Left renal pelvis (tissue), 4 donors: Measurements from ENCODE around the gene HECW1. TPM values are rescaled to one million over a fixed set of nuclear protein-coding genes. Genes with fewer than 3 reads are reported as not detected.

Source experiments
- DNase-seq, 4 donors: peaks; one replicate each; pipeline ENCODE4 v3.0.0-alpha.2; 2013; ENCODE audit warnings: low read depth in 4 of 4, low spot score in 3 of 4
- polyA plus RNA-seq, 4 donors: library from polyadenylated mRNA; unstranded; fragments of 120-200 nt; gene quantifications; one replicate each; pipeline ENCODE4 v1.2.1, GENCODE V29; 2013; ENCODE audit not compliant: insufficient read length in 4 of 4

Gene HECW1
- polyA plus RNA-seq, 4 donors: 0.33 to 10.1 (median 5.8) TPM

DNA sequence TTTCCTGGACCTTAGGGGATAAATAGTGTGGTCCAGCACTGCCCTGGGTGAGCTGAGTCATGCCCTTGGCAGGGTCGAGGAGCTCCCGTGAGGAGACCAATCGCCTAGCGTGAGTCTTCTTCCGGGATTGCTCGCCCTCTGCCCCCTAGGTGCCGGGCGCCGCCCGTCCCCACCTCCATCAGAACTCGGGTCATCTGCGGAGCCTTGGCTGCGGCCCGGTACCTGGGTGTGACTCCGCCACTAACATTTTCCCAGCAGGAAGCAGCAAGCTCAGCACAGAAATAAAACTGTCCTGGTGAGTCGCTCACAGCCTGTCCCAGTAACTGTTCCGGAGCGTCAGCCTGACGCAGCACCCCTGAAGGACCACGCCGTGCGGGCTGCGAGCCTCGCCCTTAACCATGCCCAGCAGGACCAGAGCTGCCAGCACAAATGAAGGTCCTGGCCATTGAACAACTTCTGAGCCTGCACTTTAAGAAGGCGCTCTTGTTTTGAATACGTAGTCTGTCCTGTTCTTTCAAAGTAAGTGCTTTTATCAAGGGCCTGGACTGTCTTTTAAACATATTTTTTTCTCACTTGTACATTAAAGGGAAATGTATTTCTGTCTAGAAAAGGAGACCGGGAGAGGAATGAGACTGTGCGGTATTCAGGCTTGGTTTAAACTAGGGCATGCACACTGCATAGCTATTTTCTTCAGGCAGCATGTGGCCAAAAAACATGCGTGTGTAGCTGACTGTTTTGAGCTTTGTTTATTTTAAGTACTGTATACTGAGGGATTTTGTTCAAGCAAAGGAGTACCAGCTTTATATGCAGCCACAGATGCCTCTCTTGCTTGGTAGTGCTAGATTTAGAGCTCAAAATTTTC is 136.7 kb downstream of the HECW1 start:
- DNase-seq: no peak

DNA sequence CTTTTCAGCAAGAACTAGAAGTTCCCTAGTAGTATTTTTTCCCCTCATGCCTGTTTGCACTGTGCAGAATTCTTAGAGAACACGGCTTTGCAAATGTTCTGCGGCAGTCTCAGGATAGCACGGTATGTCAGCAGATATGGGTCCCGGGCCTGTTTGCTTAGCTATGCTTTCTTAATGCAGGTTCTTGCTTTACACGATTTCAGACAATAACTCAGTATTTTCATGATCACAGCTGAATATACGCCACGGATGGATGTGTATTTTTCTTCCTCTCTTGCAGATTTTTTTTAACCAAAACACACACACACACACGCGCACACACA is 137.3 kb downstream of the HECW1 start:
- no peak for DNase-seq

DNA sequence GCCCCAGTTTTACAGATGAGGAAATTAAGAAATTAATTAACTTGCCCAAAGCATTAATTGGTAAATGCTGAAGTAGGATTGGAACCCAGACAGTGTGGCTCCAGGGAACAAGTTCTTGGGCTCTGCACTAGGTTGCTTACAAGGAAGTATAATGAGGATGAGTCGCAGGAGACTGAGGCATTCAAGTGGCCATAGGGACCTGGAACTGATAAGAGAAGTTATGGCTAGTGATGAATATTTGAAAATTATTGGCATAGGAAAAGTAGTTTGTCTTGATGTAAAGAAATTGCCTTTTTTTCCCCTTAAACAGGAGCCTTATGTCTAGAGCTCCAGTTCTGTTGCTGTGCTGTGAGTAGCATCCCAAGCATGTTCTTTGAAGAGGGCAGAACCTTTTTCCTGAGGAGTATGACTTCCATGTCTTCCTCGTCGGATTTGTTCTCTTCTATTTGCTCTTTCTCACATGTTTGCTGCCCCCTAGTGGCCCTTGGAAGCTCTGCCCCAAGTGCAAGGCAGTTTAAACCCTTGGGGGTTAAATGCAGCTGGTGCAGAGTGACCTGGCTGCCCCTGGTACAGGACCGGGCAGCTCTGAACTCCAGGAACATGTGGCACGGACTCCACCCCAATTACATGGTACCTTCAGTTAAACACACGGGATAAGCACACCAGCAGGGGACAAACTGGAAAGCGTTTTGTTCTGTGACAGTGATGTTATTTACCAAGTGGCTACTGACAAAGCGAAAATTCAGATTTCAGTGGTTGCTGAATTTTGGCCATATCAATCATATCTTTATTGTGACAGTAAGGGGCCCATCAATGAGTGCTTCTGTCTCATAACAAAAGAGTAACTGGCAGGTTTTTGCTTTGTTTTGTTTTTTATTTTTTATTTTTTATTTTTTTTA is 148.8 kb downstream of the HECW1 start:
- peak; percentile 48 to 65 (median 59) for DNase-seq

DNA sequence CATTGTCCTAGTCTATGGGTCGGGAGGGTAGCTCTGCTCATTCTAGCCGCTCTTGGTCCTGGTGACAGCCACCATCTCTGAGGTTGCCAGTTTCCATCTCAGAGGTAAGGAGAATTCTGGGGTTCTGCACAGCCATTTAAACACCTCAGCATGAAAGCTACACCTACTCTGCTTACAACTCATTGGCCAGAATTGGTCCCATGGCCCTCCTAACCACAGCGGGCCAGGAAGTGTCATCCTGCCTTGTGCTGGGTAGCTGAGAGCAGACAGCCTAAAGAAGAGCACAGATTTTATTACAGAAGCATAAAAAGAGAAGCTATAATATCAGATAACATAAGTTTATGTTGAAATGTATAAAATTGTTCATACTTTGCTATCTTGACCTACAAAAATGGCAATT is 152.7 kb downstream of the HECW1 start:
- DNase-seq: no peak

DNA sequence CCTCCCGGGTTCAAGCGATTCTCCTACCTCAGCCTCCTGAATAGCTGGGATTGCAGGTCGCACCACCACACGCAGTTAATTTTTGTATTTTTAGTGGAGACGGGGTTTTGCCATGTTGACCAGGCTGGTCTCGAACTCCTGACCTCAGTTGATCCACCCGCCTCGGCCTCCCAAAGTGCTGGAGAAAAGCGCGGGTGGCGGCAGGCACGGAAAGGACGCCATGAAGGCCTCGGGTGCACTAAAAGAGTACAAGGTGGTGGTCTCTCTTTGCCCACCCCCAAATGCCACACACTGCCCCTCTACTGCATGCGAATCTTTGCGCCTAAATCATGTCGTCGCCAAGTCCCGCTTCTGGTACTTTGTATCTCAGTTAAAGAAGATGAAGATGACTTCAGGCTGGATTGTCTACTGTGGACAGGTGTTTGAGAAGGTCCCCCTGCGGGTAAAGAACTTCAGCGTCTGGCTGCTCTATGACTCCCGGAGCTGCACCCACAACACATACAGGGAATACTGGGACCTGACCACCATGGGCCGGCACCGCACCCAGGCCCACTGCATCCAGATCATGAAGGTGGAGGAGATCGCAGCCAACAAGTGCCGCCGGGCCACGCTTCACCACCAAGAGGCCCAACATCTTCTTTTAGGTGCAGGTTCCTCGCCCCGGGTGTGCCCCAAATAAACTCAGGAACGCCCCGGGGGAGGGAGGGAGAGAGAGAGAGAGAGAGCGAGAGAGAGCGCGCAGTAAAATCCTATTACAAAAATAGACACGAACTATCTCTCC is 161.7 kb downstream of the HECW1 start:
- no peak for DNase-seq

DNA sequence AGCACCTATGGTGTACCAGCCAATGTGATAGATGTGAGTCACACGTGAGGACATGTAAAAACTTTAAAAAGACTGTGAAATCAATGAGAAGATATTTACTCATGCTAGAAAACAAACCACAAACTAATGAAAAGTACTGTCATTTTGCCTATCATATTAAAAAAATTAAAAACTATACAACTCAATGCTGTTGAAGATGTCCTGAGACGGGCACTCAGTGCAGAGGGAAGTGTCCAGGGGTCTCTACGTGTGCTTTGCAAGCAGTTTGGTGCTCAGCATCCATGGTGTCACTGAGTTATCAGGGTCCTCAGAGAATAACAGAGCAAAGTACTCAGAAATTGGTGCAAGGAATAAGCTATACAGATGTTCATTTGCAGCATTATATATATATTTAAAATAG is 162.3 kb downstream of the HECW1 start:
- no peak for DNase-seq

DNA sequence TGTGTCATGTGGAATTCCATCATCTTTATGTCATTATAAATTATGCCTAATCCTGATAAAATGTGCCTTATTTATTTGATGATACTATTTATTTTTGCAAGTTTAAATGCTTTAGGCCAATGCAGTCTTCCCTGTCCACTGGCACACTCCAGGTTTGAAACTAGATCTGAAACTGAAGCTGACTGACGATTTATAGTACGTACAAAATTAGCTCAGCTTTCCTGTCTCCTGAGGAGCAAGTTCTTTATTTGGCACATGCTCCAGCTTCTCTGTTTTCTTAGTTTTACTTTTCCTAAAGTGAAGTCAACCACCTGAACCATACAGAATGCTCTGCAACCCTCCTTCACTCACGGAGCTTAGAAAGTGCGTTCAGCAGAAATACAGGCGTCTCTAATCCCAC is 164.1 kb downstream of the HECW1 start:
- peak in 1 of 4 donors; percentile 19 for DNase-seq

DNA sequence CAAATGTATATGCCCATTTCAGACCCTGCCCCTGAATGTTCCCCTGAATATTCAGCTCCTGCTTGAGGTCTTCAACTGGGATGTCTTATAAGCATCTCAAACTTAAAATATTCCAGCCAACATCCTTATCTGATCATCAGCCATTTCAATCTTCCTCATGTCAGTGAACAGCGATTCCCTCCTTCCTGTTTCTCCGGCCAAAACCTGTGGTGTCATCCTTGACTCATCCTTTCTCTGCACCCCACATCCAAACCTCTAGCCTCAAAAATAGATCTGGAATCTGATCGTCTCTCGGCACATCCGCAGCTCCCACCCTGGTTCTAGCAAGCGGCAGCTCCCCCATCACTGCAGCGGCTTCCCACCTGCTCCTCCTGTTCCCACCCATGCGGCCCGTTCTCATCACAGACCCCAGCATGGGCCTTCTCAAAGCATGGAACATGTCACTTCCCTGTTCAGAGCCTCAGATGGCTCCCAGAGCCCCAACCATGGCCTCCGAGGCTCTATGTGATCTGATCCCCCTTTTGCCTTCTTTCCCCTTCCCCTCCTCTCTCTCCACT is 165.7 kb downstream of the HECW1 start:
- DNase-seq: no peak

DNA sequence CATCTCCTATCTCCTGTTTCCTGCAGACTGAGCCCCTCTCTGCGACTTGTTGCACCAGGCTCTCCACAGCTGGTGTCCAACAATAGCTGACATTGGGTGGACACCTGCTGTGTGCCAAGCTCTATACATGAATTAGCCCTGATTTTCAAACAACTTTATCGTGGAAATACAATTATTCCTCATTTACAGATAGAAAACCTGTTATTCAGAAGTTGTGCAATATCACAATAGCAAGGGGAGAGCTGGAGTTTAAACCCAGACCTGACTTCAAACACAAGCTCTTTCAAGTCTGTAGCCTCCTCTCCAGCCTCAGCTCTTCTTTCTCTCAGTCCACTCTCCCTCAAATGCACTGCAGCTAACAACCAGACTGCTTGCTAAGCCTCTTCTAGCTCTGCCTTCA is 168.8 kb downstream of the HECW1 start:
- no peak for DNase-seq

DNA sequence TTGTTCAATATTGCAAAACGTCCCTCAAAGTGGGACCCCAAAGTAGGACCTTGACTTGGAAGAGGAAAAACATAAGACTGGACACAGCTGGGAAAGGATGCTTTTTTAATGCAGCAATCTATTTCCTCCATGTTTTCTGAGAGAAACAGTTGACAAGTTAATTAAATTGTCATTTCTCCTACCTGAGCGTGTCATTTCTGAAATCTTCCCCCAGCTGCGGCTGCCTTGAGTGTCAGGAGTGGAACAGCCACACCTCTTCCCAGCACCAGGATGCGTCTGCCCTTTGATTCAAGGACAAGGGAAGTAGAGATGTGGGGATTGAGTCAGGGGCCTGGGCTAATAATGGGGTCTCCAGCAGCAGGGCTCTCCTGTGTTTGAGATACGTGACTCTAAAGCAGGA is 171.3 kb downstream of the HECW1 start:
- DNase-seq: no peak

DNA sequence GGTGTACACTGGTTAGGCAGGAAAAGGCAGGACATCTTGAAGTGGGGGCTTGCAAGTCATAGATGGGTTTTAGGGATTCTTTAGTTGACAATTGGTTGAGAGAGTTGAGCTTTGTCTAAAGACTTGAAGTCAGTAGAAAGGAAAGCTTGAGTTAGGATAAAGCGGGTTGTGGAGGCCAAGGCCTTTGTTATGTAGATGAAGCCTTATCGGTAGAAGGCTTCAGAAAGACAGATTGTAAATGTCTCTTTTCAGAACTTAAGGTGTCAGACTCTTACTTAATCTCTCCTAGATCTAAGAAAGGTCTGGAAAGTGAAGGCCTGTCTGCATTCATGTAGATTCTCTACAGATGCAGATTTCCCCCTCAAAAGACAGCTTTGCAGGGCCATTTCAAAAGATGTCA is 177.4 kb downstream of the HECW1 start:
- no peak for DNase-seq

DNA sequence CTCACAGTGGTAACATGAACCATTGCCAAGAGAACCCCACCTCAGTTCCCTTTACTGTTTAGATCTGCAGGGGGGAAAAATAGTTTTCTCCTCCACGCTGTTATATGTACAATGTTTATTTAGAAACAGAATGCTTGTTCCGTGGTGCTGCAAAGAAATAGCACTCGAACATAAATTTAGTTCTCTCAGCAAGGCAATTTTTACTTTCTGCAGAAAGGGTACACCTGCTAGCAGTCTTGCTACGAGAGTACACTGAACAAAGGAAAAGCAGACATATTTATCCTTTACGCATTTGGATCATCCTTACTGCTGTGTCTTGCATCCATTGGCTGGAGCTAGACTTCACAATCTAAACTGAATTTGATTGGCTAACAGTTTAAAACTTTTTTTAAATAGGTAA is 178.5 kb downstream of the HECW1 start:
- DNase-seq: no peak

DNA sequence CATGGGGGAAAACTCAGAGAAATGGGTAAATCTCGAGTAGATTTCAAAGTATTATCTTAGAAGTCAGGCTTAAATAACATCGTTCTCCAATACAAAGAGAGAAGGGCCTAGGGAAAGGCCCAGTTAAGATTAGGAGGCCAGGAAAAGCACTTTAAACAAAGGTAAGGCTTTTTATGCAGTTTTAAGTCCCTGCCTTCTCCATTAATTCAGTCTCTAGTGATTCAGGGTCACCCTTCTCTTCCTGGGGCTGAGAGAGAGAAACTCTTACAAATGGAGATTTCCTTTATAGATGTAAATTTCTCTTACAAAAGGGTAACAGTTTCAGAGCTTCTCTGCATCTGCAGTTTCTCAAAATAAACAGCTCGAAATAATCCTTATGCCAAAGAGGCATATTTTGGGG is 179.3 kb downstream of the HECW1 start:
- no peak for DNase-seq

DNA sequence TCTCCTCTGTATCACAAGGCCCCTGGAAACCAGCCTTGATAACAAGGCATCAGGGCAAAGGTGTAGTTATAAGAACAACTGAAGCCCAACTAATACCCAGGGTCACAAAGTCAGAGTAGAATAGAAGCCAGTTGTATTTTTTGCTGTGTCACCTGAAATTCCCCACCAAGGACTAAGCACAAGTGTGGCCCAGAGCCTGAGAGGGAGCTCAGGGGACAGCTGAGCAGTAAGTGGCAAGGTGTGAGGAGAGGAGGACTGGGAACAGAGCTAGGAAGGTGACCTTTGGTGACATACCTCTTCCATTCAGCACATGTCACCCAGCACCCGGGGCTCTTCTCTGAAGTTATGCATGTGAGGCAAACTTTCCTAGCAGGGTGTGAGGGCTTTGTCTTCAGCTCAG is 179.9 kb downstream of the HECW1 start:
- DNase-seq: no peak

DNA sequence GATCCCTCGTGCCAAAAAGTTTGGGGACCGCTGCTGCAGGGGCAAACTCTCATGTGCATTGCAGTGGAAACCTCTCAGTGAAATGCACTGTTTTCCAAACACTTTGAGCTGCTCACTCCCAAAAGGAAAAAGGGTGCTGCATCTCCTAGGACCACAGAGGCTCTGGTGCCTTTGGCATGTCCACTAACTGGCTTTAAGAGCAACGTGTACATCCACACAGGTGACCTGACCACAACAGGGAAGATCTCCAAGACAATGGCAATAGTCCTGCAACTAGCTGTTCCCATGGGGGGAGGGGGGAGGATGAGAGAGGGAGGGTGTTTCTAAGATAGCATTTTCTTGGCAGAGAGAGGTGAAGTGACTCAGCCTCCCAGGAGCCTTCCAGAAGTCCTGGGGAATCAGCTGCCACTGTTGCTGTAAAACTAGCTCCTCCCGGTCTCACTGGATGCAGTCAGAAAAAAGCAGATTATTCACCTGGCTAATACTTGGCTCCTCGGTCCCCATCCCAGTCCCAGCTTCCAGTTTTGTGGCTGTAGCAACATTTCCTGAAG is 181.7 kb downstream of the HECW1 start:
- no peak for DNase-seq

DNA sequence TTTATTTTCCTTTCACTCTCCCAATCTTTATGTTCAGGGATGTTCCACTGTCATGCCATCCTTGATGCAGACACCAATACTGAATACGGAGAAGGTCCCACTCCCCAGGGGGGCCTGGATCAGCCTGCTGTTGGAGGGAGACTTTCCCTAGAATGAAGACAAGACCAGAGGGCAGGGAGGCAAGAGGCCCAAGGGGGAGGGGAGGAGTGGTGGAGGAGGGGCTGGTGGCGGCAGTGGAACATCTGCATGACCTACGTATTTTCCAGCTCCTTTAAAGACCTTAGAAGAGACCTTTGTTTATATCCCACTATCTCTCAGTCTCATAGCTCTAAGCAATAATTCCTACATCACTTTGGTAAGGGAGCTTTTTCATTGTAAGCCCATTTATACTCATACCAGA is 183.0 kb downstream of the HECW1 start:
- DNase-seq: no peak

DNA sequence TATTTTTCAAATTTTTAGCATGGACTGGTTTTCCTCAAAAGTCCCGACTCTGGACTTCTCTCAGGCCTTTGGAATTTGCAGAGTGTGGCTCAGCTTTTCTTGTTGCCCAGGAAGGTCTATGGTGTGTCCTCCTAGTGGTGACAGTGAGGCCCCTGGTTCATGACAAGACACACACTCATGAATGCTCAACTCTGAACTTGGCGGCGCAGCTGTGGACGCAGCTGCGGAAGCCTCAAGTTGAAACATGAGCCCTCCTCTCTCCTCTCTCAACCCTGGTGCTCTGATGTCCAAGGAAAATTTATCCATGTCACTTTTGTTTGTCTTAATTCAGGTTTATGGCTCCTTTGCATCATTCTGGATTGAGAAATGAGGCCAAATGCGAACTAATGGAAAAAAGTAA is 183.9 kb downstream of the HECW1 start:
- peak in 2 of 4 donors; percentile 24 to 30 for DNase-seq

DNA sequence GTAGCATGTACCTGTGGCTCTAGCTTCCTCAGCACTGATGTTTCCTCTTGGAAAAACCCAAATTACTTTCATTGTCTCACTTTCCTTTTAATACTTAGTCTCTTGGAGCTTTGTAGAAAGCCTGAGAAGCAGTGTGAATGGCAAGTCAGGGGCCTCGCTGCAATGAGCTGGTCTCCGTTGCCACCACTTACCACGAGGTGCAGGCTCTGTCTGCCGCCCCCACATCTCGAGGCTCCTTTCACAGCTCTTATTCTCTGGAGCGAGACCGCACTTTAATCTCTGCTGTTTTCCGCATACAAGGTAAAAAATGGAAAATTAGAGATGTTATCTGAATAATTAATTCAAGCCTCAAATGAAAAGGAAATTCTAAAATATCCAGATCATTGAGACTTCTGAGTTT is 186.2 kb downstream of the HECW1 start:
- DNase-seq: no peak

DNA sequence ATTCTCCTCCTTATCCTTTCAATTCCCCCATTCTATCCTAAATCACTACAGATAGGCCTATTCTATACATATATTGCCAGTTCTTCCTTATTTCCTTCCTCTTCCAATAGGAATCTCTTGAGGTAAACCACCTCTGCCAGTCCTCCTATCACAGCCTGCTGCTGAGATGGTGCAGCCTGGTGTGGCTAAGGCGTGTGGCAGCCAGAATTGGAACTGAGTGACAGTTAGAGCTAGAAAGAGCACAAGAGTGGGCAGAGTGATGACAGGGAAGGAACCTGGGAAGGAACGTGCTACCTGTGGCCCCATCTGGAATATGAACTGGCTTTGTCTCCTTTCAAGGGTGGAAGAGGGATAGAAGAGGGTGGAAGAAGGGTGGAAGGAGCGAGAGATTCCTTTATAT is 187.7 kb downstream of the HECW1 start:
- DNase-seq: no peak

DNA sequence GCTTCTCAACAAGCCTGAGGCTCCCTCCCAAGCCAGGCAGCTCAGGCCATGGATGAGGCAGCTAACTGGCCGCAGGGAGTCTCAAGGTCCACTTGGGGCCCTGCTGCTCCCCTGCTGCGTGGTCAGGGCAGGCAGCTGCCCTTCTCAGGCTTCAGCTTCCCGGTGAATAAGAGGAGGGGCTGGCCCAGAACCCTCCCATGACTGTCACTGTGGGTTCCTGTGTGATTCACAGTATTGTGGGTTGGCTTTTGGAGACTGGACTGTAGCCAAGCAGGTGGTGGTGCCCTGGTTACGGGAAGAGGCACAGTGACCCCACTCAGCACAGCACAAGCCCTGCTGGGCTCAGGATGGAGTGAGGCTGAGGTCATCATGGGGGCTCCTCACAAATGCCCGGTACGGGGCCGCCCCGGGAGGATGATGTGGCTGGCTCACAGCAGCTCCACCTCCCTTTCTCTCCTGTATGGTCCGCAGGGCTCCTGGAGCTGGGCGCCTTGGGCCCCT is 189.8 kb downstream of the HECW1 start:
- no peak for DNase-seq
